K562 (cell line): ENCODE results near the gene NR2F2. TPM values are rescaled to one million over a fixed set of nuclear protein-coding genes. Genes with fewer than 3 reads are reported as not detected.
A peak's percentile ranks its signal among the peaks of the same experiment; 100 is the strongest.

Source experiments
- CBFA2T2 ChIP-seq: fragments of 450-650 bp; conservative IDR thresholded peaks from 2 replicates; pipeline ENCODE4 v1.6.1; 2017; ENCODE audit warnings: mild to moderate bottlenecking
- CHD2 ChIP-seq: IDR thresholded peaks from 2 replicates; pipeline ENCODE4 v1.6.1; 2011; ENCODE audit warnings: low read depth, low read length
- DIDO1 ChIP-seq: fragments of 450-650 bp; IDR thresholded peaks from 2 replicates; pipeline ENCODE4 v1.6.1; 2016; ENCODE audit warnings: low read depth, missing biosample characterization, missing genetic modification characterization
- ERF ChIP-seq: fragments of 450-650 bp; formaldehyde crosslinking; IDR thresholded peaks from 2 replicates; pipeline ENCODE4 v1.4.0; 2020; ENCODE audit warnings: mild to moderate bottlenecking, mixed read lengths
- ESRRB ChIP-seq: fragments of 250-450 bp; sonication (Bioruptor Pico); IDR thresholded peaks from 2 replicates; pipeline ENCODE4 v1.5.0; 2020; ENCODE audit warnings: mild to moderate bottlenecking, moderate library complexity, borderline replicate concordance
- GATAD2B ChIP-seq: fragments of 450-650 bp; IDR thresholded peaks from 2 replicates; pipeline ENCODE4 v1.6.1; 2017; ENCODE audit warnings: mild to moderate bottlenecking, borderline replicate concordance
- NFE2 ChIP-seq: IDR thresholded peaks from 2 replicates; pipeline ENCODE4 v1.6.1; 2014; ENCODE audit warnings: antibody characterized with exemption, low read depth
- NKRF ChIP-seq: fragments of 450-650 bp; IDR thresholded peaks from 2 replicates; pipeline ENCODE4 v1.6.1; 2016; ENCODE audit warnings: borderline replicate concordance
- PRPF4 ChIP-seq: fragments of 200-400 bp; formaldehyde crosslinking; IDR thresholded peaks from one replicate; pipeline ENCODE4 v1.6.1; 2017; ENCODE audit warnings: low read length, low read depth, mild to moderate bottlenecking; ENCODE audit not compliant: insufficient read depth, poor library complexity, severe bottlenecking
- STAG1 ChIP-seq: sonication (generic); formaldehyde crosslinking; IDR thresholded peaks from 2 replicates; pipeline ENCODE4 v1.5.0; 2020; ENCODE audit warnings: missing genetic modification reagents, borderline replicate concordance
- TCF3 ChIP-seq: sonication (generic); formaldehyde crosslinking; IDR thresholded peaks from 2 replicates; pipeline ENCODE4 v1.4.0; 2020; ENCODE audit warnings: mild to moderate bottlenecking, missing genetic modification reagents
- THAP12 ChIP-seq: fragments of 250-450 bp; sonication (Bioruptor Pico); IDR thresholded peaks from 2 replicates; pipeline ENCODE4 v1.9.0; 2021; ENCODE audit warnings: mild to moderate bottlenecking, inconsistent platforms
- UBTF ChIP-seq, 2 experiments: IDR thresholded peaks; 2 replicates each; pipeline ENCODE4 v1.6.1; 2012; ENCODE audit warnings: improper control_type of control experiment in 2 of 2, low read depth in 2 of 2, low read length in 2 of 2, borderline replicate concordance in 1 of 2
- ZEB2 ChIP-seq: fragments of 450-650 bp; IDR thresholded peaks from 2 replicates; pipeline ENCODE4 v1.6.1; 2016
- ZNF140 ChIP-seq: fragments of 250-450 bp; sonication (Bioruptor Pico); IDR thresholded peaks from 2 replicates; pipeline ENCODE4 v1.8.0; 2021; ENCODE audit warnings: moderate library complexity, mild to moderate bottlenecking, inconsistent platforms
- polyA plus RNA-seq, 8 experiments: library from polyadenylated mRNA; depleted of rRNA in 4 of 8; stranded (reverse) in 5 of 8; unstranded in 3 of 8; fragments of >200 nt; fragmentation: Nextera tagmentation in 2 of 8; fragmentation: Illumina TruSeq in 1 of 8; extraction: Ambion mirVana in 2 of 8; extraction: Trizol in 1 of 8; gene quantifications; 2 replicates each; pipeline versions ENCODE4 v1.2.1 to v1.2.3, GENCODE V29; 2011 to 2014; ENCODE audit warnings: inconsistent platforms in 1 of 8, missing spikeins in 1 of 8
- total RNA-seq, 7 experiments: library from RNA; depleted of rRNA in 6 of 7; stranded (reverse); fragments of >200 nt in 6 of 7; fragmentation: Illumina TruSeq in 2 of 7; extraction: Trizol in 2 of 7; gene quantifications; 2 replicates each; pipeline versions ENCODE4 v1.2.1 to v1.2.3, GENCODE V29; 2011 to 2021; ENCODE audit warnings: low replicate concordance in 1 of 7
- TF ChIP-seq, protein P1 (sequence below), 3 experiments: fragments of 200-800 bp in 1 of 3; sonication (Bioruptor generic) in 1 of 3; sonication (generic) in 1 of 3; formaldehyde crosslinking in 1 of 3; IDR thresholded peaks; 2 replicates each; pipeline versions ENCODE4 v1.6.1 to v1.8.0; 2016 to 2022; ENCODE audit warnings: mild to moderate bottlenecking in 2 of 3, missing compliant biosample characterization in 2 of 3, missing genetic modification characterization in 2 of 3, missing genetic modification reagents in 1 of 3

NR2F2 gene
- total and polyA plus RNA-seq, 9 of the 15 experiments (the other 6 are each of a cell fraction or from before 2014, with no cell fraction given), result 6.0 to 51.8 (median 11.1) TPM

GRCh38 chr15:96356494-96357455, 26.3 kb downstream of the NR2F2 start (continued):
- no peak for TF ChIP-seq NKRF
- TF ChIP-seq STAG1 (CRISPR knock-in tag), result no peak
- TF ChIP-seq ZEB2, result 0 out of 2 replicates have a peak, but pooled peaks have one; percentile 8
- peak; percentile 35; the same call in 1 of the 2 replicates for TF ChIP-seq CBFA2T2
- TF ChIP-seq PRPF4, result no peak
- TF ChIP-seq DIDO1 (tag), result no peak; the same call in 1 of the 2 replicates
- TF ChIP-seq ERF, result no peak
- no peak for TF ChIP-seq NFE2
- TF ChIP-seq THAP12 (CRISPR knock-in tag), result 0 out of 2 replicates have a peak, but pooled peaks have one; percentile 29
- peak; percentile 61 for TF ChIP-seq TCF3
- TF ChIP-seq, protein P1, sequence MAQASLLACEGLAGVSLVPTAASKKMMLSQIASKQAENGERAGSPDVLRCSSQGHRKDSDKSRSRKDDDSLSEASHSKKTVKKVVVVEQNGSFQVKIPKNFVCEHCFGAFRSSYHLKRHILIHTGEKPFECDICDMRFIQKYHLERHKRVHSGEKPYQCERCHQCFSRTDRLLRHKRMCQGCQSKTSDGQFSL (CRISPR knock-in tag; IDR thresholded peaks at IDR 0.05), result no peak
- TF ChIP-seq, protein P1 (tag; IDR thresholded peaks at IDR 0.05), result no peak
- no peak for TF ChIP-seq ESRRB
- no peak for TF ChIP-seq ZNF140 (CRISPR knock-in tag)
- TF ChIP-seq CHD2, result 0 out of 2 replicates have a peak, but pooled peaks have one; percentile 16
- TF ChIP-seq GATAD2B, result no peak
- 0 out of 4 replicates have a peak, but pooled peaks have one; percentile 24 to 26 for TF ChIP-seq UBTF (IDR thresholded peaks at IDR 0.05; ENCODE audit: borderline replicate concordance in 1 of 2, low read depth in 2 of 2, low read length in 2 of 2)
